GM21576 (cell line): ENCODE results near the gene AP2B1.
"Not testable (repeated sequence)": the region's sequence is repeated elsewhere in the genome, so short reads cannot be mapped to it uniquely, and the experiment has no call there.

Source experiments
- ATAC-seq: cut with Tn5 transposase; IDR thresholded peaks from one replicate; pipeline ENCODE4 v1.9.1; 2021; ENCODE audit warnings: mild to moderate bottlenecking, moderate library complexity; ENCODE audit not compliant: unreplicated experiment

The AP2B1 gene

DNA sequence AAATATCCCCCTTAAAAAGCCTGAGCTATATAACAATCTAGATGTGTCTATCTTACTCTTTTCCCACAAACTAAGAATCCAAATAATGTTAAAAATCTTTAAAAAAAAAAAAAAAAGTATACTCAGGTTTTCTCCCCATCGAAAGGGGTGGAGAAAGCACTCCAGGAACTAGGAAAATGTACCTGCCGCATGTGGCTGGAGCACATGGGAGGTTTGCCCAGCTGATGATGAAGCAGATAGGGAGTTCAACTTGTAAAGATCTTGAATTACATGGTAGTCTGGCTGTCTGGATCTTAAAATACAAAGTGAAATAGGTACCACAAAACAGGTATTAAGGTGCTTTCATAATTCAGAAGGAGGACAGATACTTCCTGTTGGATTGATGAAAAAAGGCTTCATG, 17.7 kb upstream of the AP2B1 start:
- no peak for ATAC-seq

DNA sequence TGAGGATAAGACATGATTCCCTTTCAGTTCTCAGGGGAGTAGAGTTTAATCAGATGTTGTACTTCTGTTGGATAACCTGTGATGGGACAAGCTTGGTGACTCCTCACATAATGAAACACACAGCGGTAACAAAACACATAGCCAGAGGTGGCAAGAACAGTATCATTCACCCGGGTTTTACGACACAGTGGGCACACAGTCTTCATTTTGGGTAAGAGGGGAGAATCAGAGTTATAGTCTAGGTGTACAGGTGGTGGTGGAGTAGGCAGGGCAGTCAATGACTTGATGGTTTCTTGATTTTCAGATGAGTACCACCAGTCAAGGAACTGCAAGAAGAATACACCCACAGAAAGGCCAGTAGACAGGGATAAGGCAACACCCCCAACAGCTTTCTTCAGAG, 11.4 kb upstream of the AP2B1 start:
- ATAC-seq: no peak

DNA sequence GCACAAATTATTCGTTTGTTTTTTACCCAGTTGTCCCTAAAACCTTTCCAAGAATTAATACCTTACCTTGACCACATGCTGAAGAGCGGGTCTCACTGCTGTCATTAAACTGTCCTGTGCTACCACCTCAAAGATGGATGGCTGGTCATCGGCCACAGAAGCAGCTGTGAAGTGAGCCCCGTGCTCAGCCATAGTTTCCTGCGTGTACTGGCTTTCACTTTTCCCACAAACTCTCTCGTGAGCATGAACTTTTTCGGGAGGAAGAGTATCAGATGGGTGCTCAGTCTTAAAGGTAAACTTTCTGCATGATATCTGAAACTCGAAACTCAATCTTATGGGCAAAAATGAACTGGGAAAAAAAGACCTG, 9.3 kb upstream of the AP2B1 start:
- ATAC-seq: no peak

DNA sequence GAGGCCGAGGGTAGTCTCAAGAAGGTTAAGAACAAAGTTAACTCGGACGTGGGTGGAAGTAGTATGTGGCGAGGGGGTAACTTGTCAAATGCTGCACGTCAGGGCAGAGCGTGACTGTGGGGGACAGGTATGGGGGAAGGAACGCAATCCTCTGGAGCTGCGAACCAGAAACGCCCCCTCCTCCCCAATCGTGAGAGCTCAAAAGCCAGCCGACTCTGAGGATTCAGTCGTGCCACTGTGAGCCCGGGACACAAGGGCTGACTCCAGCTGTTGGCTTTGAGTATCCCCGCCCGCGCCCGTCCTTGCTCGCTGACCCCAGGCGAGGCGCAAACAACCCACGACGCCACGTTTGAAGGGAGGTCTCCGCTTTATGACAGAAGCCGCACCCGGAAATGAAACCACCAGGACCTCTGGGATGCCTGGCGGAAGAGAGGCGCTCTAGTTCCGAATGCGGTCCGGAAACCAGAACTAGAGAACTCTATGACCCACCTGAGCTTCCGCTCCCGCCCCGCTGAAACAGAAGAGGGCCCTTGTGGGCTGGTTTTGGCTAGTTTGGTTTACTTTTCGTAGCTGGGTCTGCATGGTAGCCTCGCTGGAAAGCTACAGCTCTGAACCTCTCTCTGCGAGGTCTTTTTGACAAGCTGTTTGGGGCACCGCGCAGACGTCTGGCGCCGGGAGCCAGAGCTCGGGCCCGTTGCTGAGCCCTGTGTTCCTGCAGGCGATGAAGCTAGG, 8.8 kb upstream of the AP2B1 start, which contains the start of gene PEX12:
Gene PEX12, minus strand, starts transcription at position 375 of the 732 bp plus-strand sequence. CDS start 550 bp downstream, outside the sequence.
- peak; percentile 84 for ATAC-seq

DNA sequence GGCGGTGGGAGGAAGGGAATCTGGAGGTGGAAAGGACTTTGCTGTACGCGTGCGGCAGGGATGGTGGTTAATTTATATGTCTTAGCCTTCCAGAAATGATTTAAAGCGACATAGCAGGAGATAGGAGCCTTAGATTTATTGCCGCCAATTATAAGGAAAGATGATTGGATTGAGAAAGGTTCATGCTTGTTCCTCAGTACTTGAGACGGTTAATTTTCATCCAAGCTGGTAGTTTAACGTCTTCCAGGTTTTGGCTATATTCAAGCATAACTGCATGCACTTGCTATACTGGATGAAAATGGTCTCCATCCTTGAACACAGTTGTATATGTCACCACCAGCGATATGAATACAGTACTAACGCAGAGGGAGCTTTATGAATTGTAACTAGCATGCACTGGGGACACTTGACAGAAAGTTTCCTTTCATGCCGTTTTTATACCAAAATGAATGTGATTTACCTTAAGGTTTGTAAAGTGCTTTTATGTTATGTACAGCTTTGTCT, 8.1 kb upstream of the AP2B1 start:
- no peak for ATAC-seq

DNA sequence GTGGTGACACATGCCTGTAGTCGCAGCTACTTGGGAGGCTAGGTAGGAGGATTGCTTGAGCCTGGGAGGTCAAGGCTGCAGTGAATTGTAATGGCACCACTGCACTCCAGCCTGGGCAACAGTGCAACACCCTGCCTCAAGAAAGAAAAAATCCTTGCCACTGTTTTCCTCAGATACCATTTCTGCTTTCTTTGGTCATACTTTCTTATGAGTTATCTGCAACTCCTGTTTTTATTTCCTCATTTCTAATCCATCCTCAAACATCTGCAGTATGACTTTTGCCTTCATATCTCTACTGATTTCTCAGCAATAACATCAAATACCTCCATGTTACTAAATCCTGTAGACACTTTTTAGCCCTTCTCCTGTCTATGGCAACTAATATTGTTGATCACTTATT, 3.1 kb upstream of the AP2B1 start:
- ATAC-seq: no peak

DNA sequence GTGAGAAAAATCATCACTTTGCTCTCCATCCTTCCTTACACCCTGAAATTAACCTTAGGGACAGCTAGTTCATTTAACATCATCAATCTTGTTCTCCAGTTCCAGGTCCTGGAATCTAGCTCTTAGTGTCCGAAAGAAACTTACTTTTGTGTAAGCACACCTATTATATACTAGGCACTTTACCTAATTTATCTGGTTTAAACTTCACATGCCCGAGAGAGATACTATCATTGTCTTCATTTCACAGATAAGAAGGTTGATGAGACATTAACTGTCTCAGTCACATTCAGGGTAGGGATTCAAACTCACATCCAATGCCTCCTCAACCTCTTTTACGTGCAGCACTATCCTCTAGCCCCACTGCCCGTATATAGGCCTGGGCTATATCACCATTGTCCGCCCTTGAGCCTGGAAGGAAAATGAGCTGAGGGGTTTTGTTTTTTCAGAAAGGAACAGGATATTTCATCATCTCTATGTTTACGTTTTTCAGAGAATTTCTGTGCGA, 501 bp upstream of the AP2B1 start:
- no peak for ATAC-seq

DNA sequence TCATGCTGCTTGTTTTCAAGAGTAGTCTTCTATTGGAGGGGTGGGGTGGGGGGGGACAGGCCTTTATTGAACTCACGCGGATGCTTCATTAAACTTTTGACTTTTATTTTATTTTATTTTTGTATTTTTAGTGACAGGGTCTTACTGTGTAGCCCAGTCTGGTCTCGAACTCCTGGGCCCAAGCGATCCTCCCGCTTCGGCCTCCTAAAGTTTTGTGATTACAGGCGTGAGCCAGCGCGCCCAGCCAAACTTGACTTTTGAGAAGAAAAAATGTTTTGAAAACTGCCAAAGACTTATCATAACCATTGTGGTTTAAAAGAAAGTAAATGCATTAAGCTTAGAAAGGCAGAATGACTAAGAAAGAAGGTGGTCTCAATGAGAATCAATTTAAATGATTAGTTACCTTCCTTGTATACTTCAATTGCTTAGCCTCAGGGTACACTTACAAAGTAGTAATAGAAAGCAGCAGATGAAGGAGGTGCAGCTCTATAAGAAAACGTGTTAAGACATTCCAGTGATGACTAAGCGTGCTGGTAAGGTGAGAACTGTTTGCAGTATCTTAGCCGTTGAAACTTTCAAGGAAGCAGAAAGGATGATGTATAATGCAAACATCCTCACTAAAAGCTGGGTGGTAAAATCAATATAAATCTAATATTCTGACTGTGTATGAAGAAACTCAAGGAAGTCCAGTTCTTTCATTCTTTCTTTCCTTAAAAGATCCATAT, 1.2 kb downstream of the AP2B1 start:
- no peak for ATAC-seq

DNA sequence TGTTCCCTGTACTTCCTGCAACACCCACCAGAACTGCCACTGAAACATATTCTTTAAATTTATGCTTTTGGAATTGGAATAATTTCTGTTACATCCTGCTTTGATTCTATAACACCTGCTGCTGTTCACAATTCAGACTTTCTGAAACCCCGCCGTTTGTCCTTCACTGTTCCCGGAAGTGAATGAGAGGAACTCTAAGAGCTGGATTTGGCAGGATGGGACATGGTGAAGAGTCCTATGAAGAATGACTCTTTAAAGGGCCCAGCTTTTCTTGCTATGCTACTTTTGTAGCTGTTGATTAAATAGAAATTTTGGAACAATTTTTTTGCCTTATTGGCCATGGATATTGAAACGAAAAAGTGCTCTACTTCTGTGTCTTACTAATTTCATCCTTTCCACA, 8.9 kb downstream of the AP2B1 start:
- ATAC-seq: no peak

DNA sequence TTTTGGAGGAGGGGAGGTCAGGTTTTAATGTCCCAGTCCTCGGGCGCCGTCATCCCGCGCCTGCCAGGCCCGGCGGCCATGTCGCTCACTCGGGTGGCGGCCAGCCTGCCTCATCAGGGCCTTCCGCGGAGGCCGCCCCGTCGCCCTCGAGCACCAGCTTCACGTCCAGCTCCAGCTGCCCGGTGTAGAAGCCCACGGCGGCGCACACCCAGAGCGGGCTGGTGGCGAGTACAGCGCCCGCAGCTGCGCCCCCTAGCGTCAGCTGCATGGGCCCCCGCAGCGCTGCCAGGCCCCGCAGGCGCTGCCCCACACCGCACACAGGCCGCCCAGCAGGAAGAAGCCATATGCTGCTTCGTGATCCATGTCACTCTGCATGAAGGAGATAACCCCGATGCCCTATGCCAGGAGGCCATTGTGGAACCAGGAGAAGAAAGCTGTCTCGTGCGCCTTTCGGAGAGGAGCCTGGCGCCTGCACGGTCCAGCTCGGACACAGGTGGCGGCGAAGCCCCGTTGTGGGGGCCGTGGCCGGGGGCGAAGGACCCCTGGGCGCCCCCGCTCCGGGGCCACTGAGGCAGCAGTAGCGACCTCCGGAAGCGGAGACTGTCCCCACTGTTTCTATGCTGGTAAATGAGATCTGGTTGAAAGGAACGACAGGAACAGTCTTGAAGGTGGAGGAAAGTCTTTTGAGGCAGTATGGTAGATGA, 9.6 kb downstream of the AP2B1 start:
- no peak for ATAC-seq

DNA sequence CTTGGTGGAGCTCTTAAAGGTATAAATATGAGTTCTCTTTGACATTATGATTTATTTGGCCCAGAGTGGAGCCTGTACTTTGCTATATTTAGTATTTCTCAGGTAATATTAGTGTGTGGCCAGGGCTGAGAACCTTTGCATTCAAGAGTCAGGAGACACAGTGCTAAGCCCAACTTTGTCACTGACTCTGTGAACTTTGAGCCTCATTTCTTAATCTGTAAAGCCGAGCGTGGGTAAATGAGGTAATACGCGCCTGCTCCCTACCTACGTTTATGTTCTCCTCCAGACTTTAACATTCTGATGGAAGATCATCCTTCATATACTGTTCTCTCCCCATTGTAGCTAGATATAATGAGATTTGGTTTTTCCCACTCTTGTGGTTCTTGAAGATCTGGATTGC, 10.5 kb downstream of the AP2B1 start:
- no peak for ATAC-seq

DNA sequence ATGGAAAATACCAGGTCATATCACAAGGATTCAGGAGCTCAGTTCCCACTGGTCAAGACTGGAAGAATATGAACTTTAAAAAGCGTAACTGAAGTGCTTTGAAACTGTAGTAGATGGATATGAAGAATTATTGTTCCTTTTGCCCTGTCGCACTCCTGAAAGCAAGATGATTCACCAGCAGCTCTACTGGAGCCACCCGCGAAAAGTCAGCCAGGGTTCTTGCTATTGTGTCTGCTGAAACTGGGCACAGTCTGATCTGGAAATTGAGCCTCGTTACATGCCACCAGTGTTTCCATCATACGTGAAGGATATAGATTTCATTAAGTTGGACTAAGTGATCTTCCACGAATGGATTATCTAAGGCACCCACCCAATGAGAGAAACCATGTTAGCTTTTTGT, 16.6 kb downstream of the AP2B1 start:
- no peak for ATAC-seq

DNA sequence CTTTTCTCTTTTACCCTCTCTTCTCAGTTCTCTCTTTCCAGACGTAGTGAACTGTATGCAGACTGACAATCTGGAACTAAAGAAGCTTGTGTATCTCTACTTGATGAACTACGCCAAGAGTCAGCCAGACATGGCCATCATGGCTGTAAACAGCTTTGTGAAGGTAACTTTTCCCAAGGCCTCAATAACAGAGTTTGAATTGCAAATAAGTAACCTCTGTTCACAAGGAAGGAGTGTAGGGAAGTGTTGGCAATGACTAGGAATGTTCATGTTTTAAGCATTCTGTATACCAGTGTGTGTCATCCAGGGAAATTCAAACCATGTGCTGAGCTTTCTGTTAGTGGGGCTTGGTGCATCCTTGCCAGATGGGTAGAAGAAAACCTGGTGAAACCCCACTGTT, 18.6 kb downstream of the AP2B1 start:
- no peak for ATAC-seq

DNA sequence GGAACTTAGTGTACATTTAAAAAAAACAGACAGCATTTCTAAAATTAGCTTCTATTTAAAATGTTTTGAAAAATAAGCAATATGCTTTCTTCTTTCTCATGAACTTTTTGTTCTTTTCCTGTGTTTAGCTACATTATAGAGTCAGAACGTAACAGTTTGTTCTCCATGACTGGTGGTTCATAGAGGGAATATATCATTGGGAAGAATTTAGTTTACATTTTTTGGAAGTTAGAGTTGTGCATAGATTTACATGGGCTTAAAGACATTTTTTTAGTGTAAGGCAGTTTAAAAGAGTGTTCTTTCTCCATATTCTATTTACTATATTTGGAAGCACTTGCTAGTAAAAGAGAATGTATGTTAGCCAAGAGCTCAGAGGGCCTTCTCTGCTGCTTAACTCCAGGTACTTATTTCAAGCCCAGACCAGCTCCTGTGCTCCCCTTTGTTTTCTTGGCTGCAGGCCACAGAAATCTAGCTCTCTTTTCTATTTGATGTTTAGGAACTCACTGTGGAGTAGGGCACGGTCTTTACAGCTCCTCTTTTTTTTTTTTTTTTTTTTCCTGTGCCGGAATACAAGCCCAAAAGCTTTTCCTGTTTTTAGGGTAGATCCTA, 20.2 kb downstream of the AP2B1 start:
- no peak for ATAC-seq

DNA sequence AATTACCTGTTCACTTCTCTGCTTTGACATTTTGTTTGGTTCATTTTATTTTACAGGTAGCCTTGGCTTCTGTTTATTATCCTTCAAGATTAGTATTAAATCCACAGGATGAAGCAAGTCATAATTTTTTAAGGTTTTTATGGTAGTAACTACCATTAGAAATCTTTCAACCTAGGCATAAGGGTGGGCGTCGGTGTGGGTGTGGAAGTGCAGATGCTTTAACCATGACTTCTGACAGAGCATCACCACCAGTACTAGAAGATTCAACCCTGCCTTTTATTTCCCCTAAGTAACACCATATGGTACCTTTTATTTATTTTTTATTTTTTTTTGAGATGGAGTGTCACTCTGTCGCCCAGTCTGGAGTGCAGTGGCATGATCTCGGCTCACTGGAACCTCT, 22.7 kb downstream of the AP2B1 start:
- no peak for ATAC-seq

DNA sequence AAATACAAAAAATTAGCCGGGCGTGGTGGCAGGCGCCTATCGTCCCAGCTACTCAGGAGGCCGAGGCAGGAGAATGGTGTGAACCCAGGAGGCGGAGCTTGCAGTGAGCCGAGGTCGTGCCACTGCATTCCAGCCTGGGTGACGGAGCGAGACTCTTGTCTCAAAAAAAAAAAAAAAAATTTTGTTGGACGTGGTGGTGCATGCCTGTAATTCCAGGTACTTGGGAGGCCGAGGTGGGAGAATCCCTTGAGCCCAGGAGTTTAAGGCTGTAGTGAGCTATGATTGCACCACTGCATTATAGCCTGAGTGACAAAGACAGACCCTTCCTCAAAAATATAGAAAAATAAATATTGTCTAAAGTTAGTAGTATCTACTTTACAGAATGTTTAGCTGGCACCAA, 23.6 kb downstream of the AP2B1 start:
- ATAC-seq: not testable (repeated sequence)

DNA sequence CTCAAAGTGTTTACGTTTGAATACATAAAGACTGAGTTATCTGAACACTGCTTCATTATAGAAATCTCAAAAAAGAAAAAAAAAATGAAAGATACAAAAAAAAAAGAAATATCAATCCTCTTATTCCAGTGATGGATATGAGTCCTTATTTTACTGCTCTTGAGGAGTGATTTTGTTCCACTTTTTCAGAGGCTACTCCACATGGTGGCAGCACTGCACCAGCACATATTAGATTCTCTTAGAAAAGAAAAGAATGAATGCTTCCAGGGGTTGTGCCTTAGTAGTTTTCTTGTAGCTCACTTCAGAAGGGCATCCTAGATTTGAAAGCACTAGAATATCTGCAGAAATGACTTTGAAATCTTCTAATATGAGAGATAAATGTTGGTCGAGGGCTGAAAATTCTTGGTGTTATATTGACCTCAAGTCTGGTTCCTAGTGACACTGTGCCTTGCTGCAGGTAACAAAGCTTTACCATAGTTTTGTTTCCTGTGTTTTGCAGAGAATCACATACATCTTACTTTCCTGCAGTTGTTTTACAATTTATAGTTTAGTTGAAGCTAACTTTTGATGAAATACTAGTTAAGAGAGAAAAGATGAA, 25.9 kb downstream of the AP2B1 start:
- ATAC-seq: no peak

DNA sequence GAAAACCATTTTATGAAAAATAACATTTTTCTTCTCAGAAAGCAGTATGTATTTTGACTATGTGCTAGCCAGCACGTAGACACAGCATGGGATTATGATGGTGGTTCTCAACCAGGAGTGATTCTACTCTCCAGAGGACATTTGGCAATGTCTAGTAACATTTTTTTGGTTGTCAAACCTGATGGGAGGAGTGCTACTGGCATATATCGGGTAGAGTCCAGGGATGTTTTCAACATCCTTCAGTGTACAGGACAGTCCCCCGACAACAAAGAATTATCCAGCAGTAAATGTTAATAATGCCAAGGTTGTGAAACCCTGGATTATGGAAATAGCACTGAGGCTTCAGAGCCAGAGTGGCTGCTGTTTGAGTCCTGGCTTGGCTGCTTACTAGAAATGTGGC, 27.7 kb downstream of the AP2B1 start:
- ATAC-seq: no peak

DNA sequence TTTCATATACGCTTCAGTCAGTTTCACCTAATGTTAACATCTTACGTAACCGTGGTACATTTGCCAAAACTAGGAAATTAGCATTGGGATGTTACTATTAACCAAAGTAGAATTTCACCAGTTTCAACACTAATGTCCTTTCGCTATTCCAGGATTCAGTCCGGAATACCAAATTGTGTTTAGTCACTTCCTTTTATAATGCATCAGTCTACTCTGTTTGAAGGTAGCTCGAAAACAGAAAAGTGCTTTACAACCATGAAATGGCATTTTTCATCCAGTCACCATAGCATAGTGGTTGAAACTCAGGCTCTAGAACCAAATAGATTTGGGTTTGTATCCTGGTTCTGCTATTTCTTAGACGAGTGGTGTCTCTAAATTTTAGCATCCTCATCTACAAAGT, 29.4 kb downstream of the AP2B1 start:
- ATAC-seq: no peak

DNA sequence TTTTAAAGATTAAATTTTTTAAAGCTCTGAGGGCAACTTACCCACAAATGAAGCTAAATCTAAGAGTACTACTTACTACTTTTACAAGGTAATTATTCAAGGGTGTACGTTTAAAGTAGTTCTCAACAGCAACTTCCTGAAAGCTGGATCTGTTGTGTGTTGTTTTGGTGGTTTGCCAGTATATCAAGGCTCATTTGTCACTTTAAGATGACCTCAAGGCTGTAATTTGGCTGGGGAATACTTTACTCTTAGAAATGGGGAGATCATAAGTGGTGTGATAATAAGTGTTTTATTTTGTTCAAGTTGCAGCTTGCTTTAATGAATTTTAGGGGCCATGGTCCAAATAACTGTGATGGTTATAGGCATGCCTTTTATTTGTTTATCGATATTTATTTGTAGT, 30.4 kb downstream of the AP2B1 start:
- ATAC-seq: no peak

DNA sequence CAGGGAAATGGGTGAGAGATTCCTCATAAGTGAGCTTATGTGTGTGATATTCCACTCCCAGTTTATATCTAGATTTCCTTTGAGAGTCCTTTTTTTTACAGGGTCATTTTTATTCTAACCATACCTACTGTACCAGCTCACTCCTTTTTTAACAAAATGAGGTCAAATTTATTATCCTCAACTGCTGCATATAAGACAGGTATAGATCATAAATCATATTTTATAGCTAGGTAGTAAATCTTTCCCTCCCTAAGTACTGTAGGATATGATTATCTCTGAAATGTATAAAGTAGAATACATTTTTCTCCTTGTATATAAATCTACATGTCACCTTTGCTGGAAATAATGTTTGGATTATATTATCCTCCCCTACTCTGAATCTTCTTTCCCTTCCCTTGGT, 31.5 kb downstream of the AP2B1 start:
- no peak for ATAC-seq
